Subcutaneous adipose tissue (tissue), 4 donors: Measurements from ENCODE around the gene MAPK8IP2. TPM values are rescaled to one million over a fixed set of nuclear protein-coding genes. Genes with fewer than 3 reads are reported as not detected.

Experiments used
- CTCF ChIP-seq: fragments of 450-650 bp; IDR thresholded peaks from one replicate; pipeline ENCODE4 v1.5.1; 2016; ENCODE audit warnings: low read depth, mild to moderate bottlenecking, control low read depth, antibody characterized with exemption, moderate library complexity
- total RNA-seq, 4 donors: library from RNA; depleted of rRNA; stranded (reverse); fragments of >200 nt; gene quantifications; one replicate each; pipeline ENCODE4 v1.1.0, GENCODE V29; 2016

MAPK8IP2 gene
- total RNA-seq, 4 donors from 2014 or later = 0.19 to 1.1 (median 0.51) TPM; not detected in 1

- TF ChIP-seq CTCF = no peak
Observed at GRCh38 chr22:50562523-50563412, 37.8 kb upstream of the MAPK8IP2 start, which contains the start of gene SYCE3. TSS of gene SYCE3 (minus strand) at chr22:50562919. CDS start at chr22:50556405, 6,514 bp downstream.

DNA sequence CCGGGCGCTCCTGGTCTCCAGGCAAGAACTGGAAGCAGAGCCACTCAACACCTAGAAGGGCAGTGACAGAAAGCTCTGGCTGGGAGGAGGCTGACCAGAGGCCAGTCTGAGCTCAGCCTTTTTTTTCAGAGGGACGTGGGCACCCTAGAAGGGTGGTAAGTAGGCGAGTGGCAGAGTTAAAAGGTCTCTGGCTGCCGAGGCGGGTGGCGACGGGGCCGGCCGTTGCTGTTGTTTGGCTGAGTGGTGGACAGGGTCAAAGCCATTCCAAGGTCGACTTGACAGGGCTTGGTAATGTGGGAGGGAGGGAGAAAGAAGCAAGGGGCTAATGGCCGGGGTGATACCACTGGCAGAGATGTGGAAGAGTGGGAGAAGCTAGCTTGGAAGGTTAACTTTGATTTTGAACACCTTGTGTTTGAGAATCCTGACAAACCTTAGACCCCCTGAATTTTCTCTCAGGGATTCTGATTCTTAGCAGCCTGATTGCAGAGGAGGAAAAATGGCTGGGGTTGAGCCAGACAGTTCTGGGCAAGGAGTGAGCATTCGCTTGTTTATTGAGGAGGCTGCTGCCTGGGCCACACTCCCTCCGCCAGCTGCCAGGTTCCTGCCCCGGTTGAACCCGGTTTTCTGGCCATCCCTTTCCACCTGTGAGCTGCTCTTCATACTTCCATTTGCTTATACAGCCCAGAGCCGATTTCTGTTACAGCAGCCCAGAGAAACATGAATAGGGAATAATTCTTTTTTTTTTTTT, 37.0 kb upstream of the MAPK8IP2 start:
- TF ChIP-seq CTCF = no peak

GRCh38 chr22:50564289-50564688, 36.3 kb upstream of the MAPK8IP2 start:
- TF ChIP-seq CTCF = no peak

DNA sequence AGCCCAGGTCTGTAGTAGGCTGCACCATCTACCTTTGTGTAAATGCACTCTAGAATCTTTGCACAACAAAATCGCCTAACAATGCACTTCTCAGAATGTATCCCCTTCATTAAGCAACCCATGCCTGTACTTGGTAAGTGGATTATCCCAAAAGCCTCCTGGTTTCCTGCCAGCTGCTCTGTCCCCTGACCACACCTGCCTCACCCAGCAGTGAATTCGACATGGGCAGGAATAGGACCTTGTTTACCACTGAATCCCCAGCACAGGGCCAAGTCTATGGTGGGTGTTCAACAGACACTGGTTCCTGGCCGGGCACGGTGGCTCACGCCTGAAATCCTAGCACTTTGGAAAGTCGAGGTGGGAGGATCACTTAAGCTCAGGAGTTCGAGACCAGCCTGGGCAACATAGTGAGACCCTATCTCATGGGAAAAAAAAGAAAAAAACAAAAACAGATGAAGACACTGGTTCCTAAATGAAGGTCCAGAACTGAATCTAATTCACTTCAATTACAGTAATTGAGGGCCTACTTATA, 32.8 kb upstream of the MAPK8IP2 start:
- no peak for TF ChIP-seq CTCF

GRCh38 chr22:50568626-50569025, 32.0 kb upstream of the MAPK8IP2 start:
- no peak for TF ChIP-seq CTCF

DNA sequence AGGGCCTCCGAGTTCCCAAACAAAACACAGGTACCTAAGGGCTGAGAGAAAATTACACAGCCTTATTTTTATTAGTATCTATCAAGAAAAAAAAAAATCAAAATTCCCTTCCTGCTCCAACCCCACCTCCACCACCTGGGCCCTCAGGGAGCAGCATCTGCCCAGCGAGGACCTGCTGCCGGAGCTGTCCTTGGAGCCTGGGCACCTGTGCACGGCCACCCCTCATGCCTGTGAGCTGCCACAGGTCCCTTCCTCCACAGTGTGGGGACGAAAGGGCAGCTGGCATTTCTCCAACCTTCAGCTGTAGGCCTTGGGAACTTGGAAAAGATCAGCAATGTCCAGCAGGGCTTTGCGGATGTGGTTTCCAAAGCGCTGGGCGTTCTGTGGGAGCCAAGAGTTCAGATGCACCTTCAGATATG, 31.5 kb upstream of the MAPK8IP2 start:
- no peak for TF ChIP-seq CTCF
